HS-5 (cell line): ENCODE results near the gene RARB.
A peak's percentile ranks its signal among the peaks of the same experiment; 100 is the strongest.

Experiments used
- DNase-seq: peaks from one replicate; pipeline ENCODE4 v3.0.0-alpha.2; 2012; ENCODE audit warnings: low read depth

RARB gene

GRCh38 chr3:25555695-25556437, 127.8 kb downstream of the RARB start:
- no peak for DNase-seq

DNA sequence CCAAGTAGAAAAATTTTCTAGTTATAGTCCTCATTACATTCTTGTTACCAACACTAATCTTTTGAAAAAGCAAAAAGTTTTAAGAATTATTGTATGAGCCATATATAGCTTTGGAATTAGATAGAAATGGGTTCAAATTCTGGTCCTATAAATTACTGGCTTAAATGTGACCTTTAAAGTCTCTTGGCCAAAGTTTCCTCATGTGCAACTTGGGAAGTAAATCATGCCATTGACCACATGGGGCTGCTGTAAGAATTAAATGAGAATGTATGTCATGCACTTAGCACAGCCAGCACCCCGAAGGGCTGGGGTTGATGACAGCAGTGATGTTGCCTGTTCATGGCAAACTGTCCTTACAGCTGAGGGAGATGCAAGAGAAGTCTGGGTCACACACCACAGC, 128.4 kb downstream of the RARB start:
- DNase-seq = no peak

- DNase-seq = no peak
Measured at GRCh38 chr3:25557694-25558093, 129.6 kb downstream of the RARB start.

DNA sequence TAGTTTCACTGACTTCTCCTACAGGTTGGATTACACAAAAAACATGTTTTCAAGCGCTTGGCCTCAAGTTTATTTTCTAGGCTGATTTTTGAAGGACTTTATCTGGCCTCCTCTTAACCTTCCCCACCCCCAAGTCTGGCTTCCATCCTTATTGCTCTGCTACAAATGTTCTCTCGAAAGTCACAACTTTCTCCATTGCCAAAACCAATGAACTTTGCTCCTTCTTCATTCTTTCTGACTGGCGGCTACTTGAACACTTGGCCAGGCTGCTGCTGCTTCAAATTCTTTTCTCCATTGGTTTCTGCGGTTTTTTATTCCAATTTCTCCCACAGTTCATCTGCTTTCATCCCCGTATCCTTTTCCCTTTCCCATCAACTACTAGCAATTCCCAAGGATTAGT, 130.1 kb downstream of the RARB start:
- no peak for DNase-seq

DNA sequence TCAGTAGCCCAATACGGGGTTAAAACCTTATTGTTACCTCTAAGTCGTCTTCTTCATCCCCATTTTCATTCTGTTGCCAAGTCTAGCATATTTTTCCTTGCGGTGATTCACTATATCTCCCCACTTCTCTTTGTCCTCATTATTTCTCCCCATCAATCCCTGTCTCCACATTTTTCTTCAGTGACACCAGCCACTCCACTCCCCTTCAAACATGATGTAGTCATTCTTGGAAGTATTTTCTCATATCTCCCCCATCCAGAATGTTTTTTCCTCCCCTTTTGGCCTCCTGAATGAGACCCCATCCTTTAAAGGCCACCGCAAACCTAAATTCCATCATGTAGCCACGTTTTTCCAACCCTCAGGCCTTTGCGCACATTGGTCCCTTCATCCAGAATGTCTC, 130.7 kb downstream of the RARB start:
- no peak for DNase-seq

GRCh38 chr3:25563601-25564000, 135.5 kb downstream of the RARB start:
- no peak for DNase-seq

- no peak for DNase-seq
Measured at GRCh38 chr3:25564075-25564474, 136.0 kb downstream of the RARB start.

- DNase-seq = no peak
Measured at GRCh38 chr3:25565807-25566206, 137.7 kb downstream of the RARB start.

- no peak for DNase-seq
Measured at GRCh38 chr3:25566358-25566920, 138.4 kb downstream of the RARB start.

DNA sequence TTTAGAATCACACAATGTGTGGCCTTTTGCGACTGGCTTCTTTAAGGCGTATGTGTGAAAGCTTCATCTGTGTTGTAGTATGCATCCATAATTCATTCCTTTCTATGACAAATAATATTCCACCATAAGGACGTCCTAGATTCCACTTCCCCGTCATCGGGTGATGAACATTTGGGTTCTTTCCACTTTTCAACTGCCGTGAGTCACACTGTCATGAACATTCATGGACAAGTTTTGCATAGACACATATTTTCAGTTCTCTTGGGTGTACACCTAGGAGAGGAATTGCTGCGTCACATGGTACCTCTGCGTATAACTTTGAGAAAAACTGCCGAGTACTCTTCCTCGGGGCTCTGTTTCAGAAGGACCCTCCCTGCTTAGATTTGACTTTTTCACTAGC, 139.3 kb downstream of the RARB start:
- no peak for DNase-seq

DNA sequence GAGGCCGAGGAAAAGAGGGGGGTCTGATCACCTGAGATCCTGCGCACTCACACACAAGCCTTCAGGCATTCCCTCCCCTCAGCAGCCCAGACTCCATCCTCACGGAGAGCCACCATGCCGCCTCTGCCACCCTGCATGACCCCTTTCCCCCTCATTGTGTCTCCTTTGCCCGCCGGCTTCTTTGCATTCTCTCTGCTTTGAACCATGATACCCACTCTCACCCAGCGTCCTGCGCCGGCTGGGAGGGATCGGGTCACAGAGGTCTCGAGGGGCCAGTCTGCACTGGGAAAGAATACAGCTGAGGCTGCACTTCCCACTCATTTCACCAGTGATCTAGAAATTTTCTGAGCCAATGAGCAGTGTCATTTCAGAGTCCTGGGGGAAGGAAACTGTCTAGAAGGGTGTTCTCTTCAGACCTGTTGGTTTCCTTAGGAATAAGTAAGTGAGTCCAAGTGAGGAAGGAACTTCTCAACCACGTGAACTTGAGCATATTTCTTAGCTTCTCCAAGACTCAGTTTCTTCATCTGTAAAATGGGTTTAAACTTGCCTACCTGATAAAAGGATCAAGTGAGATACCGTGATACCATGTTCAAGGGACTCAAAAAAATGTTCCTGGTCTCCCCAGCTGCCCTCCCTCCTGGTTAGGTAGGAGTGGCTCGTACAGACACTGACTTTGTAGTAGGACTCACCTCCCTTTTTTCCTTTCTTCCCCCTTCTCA, 139.9 kb downstream of the RARB start:
- no peak for DNase-seq

GRCh38 chr3:25568525-25569078, 140.5 kb downstream of the RARB start:
- no peak for DNase-seq

DNA sequence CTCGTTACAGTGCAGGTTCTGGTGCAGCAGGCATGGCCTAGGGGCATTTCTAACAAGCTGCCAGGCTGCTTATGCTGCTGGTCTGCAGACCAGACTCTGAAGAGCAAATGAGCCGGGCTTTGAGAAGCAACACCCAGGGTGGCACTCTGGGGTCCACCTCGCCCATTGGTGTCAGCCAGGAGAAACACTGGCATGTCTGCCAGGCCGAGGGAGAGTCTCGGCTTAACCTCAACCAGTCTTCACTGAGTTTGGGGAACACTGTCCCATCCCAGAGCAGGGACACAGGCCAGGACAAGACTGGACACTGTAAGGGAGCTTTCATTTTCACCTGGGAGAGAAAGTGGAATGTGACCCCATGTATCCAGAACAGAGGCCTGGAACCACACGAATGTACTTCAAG, 143.2 kb downstream of the RARB start:
- DNase-seq = no peak

DNA sequence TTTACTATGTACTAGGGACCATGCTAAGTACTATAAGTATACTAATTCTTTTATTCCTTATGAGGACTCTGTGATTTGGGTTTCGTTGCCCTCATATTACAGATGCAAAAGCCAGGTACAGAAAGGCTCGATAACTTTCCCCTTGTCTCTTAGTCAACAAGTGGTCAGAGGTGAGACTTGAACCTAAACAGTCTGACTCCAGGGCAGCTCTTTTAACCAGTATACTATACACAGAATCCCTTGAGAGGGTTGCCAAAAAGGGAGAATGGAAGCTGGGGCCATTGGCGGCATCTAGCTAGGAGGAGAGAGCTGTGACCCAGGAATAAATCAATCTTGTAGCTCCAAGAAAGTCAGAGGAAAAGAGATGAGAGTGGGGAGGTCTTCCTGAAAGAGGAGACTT, 144.3 kb downstream of the RARB start:
- no peak for DNase-seq

DNA sequence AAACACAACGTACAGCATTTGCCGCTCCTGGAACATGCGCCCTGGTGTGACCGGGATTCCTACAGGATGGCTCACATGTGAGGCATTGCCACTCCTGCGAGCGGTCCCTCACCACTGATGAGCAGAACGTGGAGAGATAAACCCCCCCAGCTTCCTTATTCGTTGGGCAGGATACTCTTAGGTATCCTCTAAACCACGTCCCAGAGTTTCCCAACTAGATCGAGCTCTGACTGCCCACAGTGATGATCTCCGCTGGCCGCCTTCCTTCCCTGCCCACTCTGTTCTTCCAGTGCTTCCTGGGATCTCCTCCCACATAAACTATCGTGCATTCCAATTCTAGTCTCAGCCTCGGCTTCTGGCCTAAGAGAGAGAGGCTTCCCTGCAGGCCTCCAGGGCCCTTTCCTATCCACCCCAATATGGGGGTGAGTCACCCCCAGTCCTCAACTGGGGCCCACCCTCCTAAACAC, 144.9 kb downstream of the RARB start:
- no peak for DNase-seq

GRCh38 chr3:25573386-25574171, 145.5 kb downstream of the RARB start:
- DNase-seq = peak; percentile 47

DNA sequence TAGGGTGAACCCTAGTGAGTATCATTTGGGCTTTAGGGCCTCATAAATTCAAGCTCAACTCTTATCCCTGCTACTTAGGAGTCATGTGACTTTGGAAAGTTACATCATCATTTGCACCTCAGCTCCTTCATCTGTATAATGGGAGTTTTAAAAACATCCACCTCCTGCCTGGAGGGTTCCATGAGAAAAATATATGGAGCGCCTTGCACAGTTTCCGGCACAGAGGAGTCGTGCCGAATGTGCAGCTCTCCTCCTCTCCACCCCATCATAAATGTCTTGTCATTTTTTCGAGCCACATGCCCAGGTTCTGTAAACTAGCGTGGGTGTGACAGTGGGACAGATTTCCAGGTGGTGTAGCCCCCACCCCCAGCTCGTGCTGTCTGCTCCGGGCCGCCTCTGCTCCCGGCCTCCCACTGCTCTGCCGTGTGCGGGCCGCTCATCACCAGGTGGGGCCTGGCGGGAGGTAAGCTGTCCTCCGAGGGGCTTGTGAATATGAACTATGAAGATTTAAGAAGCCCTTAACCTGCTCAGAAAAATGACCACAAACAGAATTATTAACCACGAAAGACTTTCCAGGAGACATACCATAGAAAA, 146.2 kb downstream of the RARB start:
- DNase-seq = no peak

DNA sequence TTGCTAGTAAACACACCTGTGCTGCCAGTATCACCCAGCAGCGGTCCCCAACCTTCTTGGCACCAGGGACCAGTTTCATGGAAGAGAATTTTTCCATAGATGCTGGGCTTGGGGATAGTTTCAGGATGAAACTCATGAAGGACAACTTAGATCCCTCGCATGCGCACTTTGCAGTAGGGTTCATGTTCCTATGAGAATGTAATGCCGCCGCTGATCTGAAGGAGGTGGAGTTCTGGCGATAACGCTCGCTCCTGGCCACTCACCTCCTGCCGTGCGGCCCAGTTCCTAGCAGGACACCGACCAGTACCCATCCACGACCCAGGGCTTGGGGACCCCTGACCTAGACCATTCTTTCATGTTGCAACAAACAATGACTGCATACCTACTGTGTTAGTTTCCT, 146.9 kb downstream of the RARB start:
- DNase-seq = no peak

DNA sequence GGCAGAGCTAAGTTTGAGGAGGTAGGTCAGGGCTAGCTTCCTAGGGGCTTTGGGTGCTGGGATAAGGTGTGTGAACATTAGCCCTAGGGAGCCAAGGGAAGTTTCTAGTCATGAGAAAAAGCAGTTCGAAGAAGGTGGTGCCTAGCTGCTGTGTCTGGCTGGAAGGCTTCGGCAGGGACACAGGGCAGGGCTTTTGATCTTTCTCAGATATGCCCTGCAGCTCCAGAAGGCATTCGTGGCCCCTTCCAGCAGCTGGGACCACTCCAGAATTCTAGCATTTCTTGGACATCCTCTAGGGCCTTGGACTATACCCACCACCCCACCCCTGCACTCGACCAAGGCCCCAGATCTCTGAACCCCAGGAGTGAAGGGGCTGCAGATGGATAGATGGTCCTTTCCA, 148.1 kb downstream of the RARB start:
- no peak for DNase-seq

DNA sequence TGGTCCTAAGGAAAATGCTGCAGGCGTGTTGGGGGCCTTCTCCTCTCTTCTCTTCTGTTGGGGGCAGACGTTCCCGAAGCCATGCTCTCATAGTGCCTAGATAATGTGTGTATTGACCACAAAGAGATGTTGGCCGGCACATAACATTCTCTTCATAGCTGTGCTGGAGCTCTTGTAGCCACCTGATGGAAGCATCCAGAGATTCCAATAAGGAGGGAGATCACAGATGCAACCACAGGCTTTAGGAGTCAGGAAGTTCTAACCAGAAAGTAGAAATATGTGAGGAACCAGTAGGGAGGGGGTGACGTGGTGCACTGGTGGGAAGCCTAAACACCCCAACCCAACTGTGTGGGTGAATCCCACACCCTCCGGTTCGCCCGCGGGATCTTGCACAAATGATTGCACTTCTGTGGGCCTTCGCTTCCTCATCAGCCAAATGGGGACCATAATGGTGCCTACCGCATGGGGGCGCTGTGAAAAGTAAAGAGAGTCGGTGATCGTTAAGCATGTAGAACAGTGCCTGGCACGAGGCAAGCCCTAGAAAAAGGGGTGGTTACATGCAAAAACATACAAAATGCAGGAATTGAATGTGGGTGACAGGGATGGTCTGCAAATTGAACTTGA, 148.9 kb downstream of the RARB start:
- DNase-seq = no peak

- DNase-seq = no peak
Measured at GRCh38 chr3:25578059-25578458, 150.0 kb downstream of the RARB start.
